Sigmoid colon (tissue), 7 donors: ENCODE data around the gene ADCY1. TPM values are rescaled to one million over a fixed set of nuclear protein-coding genes. Genes with fewer than 3 reads are reported as not detected.

ENCODE experiments used
- DNase-seq: peaks from one replicate; pipeline ENCODE4 v3.0.0-alpha.2; 2019
- H3K27ac ChIP-seq, 4 donors: fragments of 200-600 bp; sonication (generic); one replicate each; pipeline ENCODE4 v1.5.1; 2016 to 2019; ENCODE audit warnings: mild to moderate bottlenecking in 1 of 4
- H3K27me3 ChIP-seq, 3 donors: fragments of 200-600 bp; sonication (generic); one replicate each; pipeline ENCODE4 v1.5.1; 2019; ENCODE audit warnings: mild to moderate bottlenecking in 1 of 3
- H3K36me3 ChIP-seq, 4 donors: fragments of 200-600 bp; sonication (generic); one replicate each; pipeline ENCODE4 v1.5.1; 2016 to 2019
- H3K4me1 ChIP-seq, 4 donors: fragments of 200-600 bp; sonication (generic); one replicate each; pipeline ENCODE4 v1.5.1; 2017 to 2019
- H3K4me3 ChIP-seq, 4 donors: fragments of 200-600 bp; sonication (generic); one replicate each; pipeline ENCODE4 v1.5.1; 2017 to 2019; ENCODE audit warnings: mild to moderate bottlenecking in 2 of 4, moderate library complexity in 1 of 4
- H3K9me3 ChIP-seq, 4 donors: fragments of 200-600 bp in 3 of 4; sonication (generic) in 3 of 4; one replicate each; pipeline versions ENCODE4 v1.5.1 to v1.6.1; 2013 to 2019
- CTCF ChIP-seq, 4 experiments: fragments of 450-650 bp in 3 of 4; fragments of 200-600 bp in 1 of 4; IDR thresholded peaks; one replicate each; pipeline ENCODE4 v1.5.1; 2016 to 2019; ENCODE audit warnings: antibody characterized with exemption in 4 of 4, mild to moderate bottlenecking in 3 of 4, moderate library complexity in 2 of 4
- EP300 ChIP-seq, 4 donors: sonication (generic); formaldehyde crosslinking; IDR thresholded peaks; one replicate each; pipeline ENCODE4 v1.6.1; 2017; ENCODE audit warnings: antibody characterized with exemption in 4 of 4
- POLR2A ChIP-seq, 2 donors: fragments of 450-650 bp; IDR thresholded peaks; one replicate each; pipeline ENCODE4 v1.6.1; 2016; ENCODE audit warnings: antibody characterized with exemption in 2 of 2, mild to moderate bottlenecking in 2 of 2, moderate library complexity in 2 of 2
- POLR2AphosphoS5 ChIP-seq, 4 donors: sonication (generic); formaldehyde crosslinking; IDR thresholded peaks; one replicate each; pipeline ENCODE4 v1.6.1; 2017; ENCODE audit warnings: antibody characterized with exemption in 4 of 4
- WGBS, 2 donors: extraction: QIAGEN DNeasy Blood & Tissue Kit; methylation state at CpG; one replicate each; pipeline ENCODE4 v1.1.7; 2013; 5-methylcytosine and 5-hydroxymethylcytosine counted together
- intact Hi-C: fragments of 100-400 bp; cut with DNase I; formaldehyde crosslinking; loops from one replicate; pipeline ENCODE4 v1.15.1; 2023
- polyA plus RNA-seq, 3 donors: library from polyadenylated mRNA; stranded (reverse); fragments of 200-250 nt; gene quantifications; one replicate each; pipeline ENCODE4 v1.2.3, GENCODE V29; 2013
- total RNA-seq, 4 donors: library from RNA; depleted of rRNA; stranded (reverse); fragments of >200 nt; gene quantifications; one replicate each; pipeline ENCODE4 v1.1.0, GENCODE V29; 2016
- donor health status: healthy with polysubstance abuse.
- donor health status: Bipolar disorder and iron deficiency.
- donor health status: healthy.

The ADCY1 gene
- total and polyA plus RNA-seq, 7 donors = 0.23 to 0.71 (median 0.55) TPM

- WGBS, 2 donors = 28 to 70% methylated on average over 6 of the region's 6 CpGs
- Histone ChIP-seq H3K27me3 (no peaks in the 10 kb centered on the region), H3K4me3 (no peak overlapping the region), H3K27ac (no peak overlapping the region), H3K36me3 (no peaks in the 10 kb centered on the region), H3K4me1 (no peaks in the 10 kb centered on the region), H3K9me3 (no peaks in the 10 kb centered on the region)
- TF ChIP-seq POLR2AphosphoS5 (IDR thresholded peaks at IDR 0.05) (no peak), POLR2A (IDR thresholded peaks at IDR 0.05) (no peak), CTCF (IDR thresholded peaks at IDR 0.05) (no peak), EP300 (IDR thresholded peaks at IDR 0.05) (no peak)
- intact Hi-C loops = no loop called here
- DNase-seq = no peak
These were observed 117.0 kb downstream of the ADCY1 start for GRCh38 chr7:45691155-45691656.

GRCh38 chr7:45692031-45692430 lies 117.9 kb downstream of the ADCY1 start:
- WGBS, 2 donors = 80 to 93% methylated on average over 3 of the region's 3 CpGs

GRCh38 chr7:45695249-45695995 lies 121.3 kb downstream of the ADCY1 start:
- TF ChIP-seq EP300 (IDR thresholded peaks at IDR 0.05) = no peak
- TF ChIP-seq POLR2AphosphoS5 (IDR thresholded peaks at IDR 0.05) = no peak
- TF ChIP-seq CTCF (IDR thresholded peaks at IDR 0.05) = no peak
- no peak for TF ChIP-seq POLR2A (IDR thresholded peaks at IDR 0.05)
- no peaks in the 10 kb centered on the region for H3K36me3 ChIP-seq
- H3K27me3 ChIP-seq = no peaks in the 10 kb centered on the region
- H3K4me3 ChIP-seq = no peak overlapping the region
- DNase-seq = no peak
- no peak overlapping the region for H3K27ac ChIP-seq
- H3K4me1 ChIP-seq = no peaks in the 10 kb centered on the region
- intact Hi-C loops = no loop called here
- WGBS, 2 donors = 86 to 88% methylated on average over 5 of the region's 5 CpGs
- no peaks in the 10 kb centered on the region for H3K9me3 ChIP-seq

More at GRCh38 chr7:45692031-45692430, 117.9 kb downstream of the ADCY1 start:
- Histone ChIP-seq H3K9me3 (no peaks in the 10 kb centered on the region), H3K27ac (no peak overlapping the region), H3K27me3 (no peaks in the 10 kb centered on the region), H3K36me3 (no peaks in the 10 kb centered on the region), H3K4me1 (no peaks in the 10 kb centered on the region), H3K4me3 (no peak overlapping the region)
- intact Hi-C loops = no loop called here
- TF ChIP-seq EP300 (IDR thresholded peaks at IDR 0.05) = no peak
- TF ChIP-seq CTCF (IDR thresholded peaks at IDR 0.05) = no peak
- TF ChIP-seq POLR2AphosphoS5 (IDR thresholded peaks at IDR 0.05) = no peak
- TF ChIP-seq POLR2A (IDR thresholded peaks at IDR 0.05) = no peak
- no peak for DNase-seq

GRCh38 chr7:45696476-45696875 lies 122.3 kb downstream of the ADCY1 start:
- WGBS, 2 donors = 83 to 84% methylated on average over 4 of the region's 4 CpGs
- H3K4me3 ChIP-seq = no peak overlapping the region
- TF ChIP-seq CTCF (IDR thresholded peaks at IDR 0.05) = no peak
- no peak for TF ChIP-seq EP300 (IDR thresholded peaks at IDR 0.05)
- TF ChIP-seq POLR2AphosphoS5 (IDR thresholded peaks at IDR 0.05) = no peak
- TF ChIP-seq POLR2A (IDR thresholded peaks at IDR 0.05) = no peak
- H3K27ac ChIP-seq = no peak overlapping the region
- no peaks in the 10 kb centered on the region for H3K36me3 ChIP-seq
- H3K9me3 ChIP-seq = no peaks in the 10 kb centered on the region
- H3K27me3 ChIP-seq = no peaks in the 10 kb centered on the region
- no peak for DNase-seq
- no peaks in the 10 kb centered on the region for H3K4me1 ChIP-seq
- intact Hi-C loops = no loop called here
